Left lung (tissue), 10 donors: ENCODE data around the gene LENG9. TPM values are rescaled to one million over a fixed set of nuclear protein-coding genes. Genes with fewer than 3 reads are reported as not detected.
"Not testable (repeated sequence)": the region's sequence is repeated elsewhere in the genome, so short reads cannot be mapped to it uniquely, and the experiment has no call there.

Source experiments
- ATAC-seq: fragments of 200-7000 bp; cut with Tn5 transposase; one replicate; pipeline ENCODE4 v1.9.1; 2020; ENCODE audit warnings: moderate library complexity
- DNase-seq, 4 donors: peaks; one replicate each; pipeline ENCODE4 v3.0.0-alpha.2; 2013 to 2020
- H3K27ac ChIP-seq, 2 donors: fragments of 200-600 bp; sonication (generic) in 1 of 2; one replicate each; pipeline versions ENCODE4 v1.5.0 to v1.8.0; 2020 to 2021
- H3K27me3 ChIP-seq, 2 donors: fragments of 200-600 bp; sonication (generic) in 1 of 2; one replicate each; pipeline versions ENCODE4 v1.5.0 to v1.8.0; 2020 to 2021
- H3K36me3 ChIP-seq, 2 donors: fragments of 200-600 bp; sonication (generic) in 1 of 2; one replicate each; pipeline versions ENCODE4 v1.5.0 to v1.8.0; 2020 to 2021
- H3K4me1 ChIP-seq, 2 donors: fragments of 200-600 bp; one replicate each; pipeline ENCODE4 v1.8.0; 2021
- H3K4me3 ChIP-seq, 2 donors: fragments of 200-600 bp; sonication (generic) in 1 of 2; one replicate each; pipeline versions ENCODE4 v1.5.0 to v1.8.0; 2020 to 2021; ENCODE audit warnings: mild to moderate bottlenecking in 1 of 2
- H3K9me3 ChIP-seq, 2 donors: fragments of 200-600 bp; sonication (generic) in 1 of 2; one replicate each; pipeline versions ENCODE4 v1.5.0 to v1.8.0; 2020 to 2021
- CTCF ChIP-seq, 2 donors: fragments of 200-600 bp; sonication (generic) in 1 of 2; IDR thresholded peaks; one replicate each; pipeline versions ENCODE4 v1.5.0 to v1.8.0; 2021; ENCODE audit warnings: antibody characterized with exemption in 2 of 2
- intact Hi-C, 2 donors: fragments of 100-400 bp; cut with DNase I; formaldehyde crosslinking; loops; one replicate each; pipeline versions ENCODE4 v1.11.2 to v1.14.2; 2022
- polyA plus RNA-seq, 6 donors: library from polyadenylated mRNA; unstranded; fragments of 120-200 nt; gene quantifications; one replicate each; pipeline ENCODE4 v1.2.1, GENCODE V29; 2013; ENCODE audit not compliant: insufficient read length in 6 of 6
- total RNA-seq, 2 donors: library from RNA; stranded (reverse); fragmentation: NEBNext Ultra II Directional; extraction: Animal tissue kit (Norgen Biotek cat#: 25700); gene quantifications; one replicate each; pipeline ENCODE4 v1.2.1, GENCODE V29; 2021
- donor health status: DM: no; HTN: yes; CAD: no.
- donor health status: DM: no; HTN: no; CAD: no.

The LENG9 gene
- total and polyA plus RNA-seq, 8 donors = 3.2 to 8.8 (median 4.9) TPM

DNA sequence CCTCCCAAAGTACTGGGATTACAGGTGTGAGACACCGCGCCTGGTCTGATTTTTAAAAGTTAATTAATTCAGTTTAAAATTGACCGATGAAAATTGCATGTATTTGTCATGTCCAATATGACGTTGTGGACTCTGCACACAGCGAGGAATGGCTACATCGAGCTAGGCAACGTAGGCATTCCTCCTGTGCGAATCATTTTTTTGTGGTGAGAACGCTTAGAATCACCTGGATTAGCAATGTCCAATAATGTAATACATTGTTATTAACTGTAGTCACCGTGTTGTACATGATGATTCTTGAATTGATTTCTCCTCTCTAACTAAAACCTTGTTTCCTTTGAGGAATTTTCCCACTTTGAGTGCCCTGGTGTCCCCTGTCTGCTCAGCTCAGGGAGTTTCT is 42.5 kb upstream of the LENG9 start:
- intact Hi-C loops = no loop called here
- no peak overlapping the region for H3K4me3 ChIP-seq
- no peaks in the 10 kb centered on the region for H3K9me3 ChIP-seq
- H3K4me1 ChIP-seq = no peaks in the 10 kb centered on the region
- no peak overlapping the region for H3K27ac ChIP-seq
- H3K36me3 ChIP-seq = no peaks in the 10 kb centered on the region
- ATAC-seq (no peak), DNase-seq (no peak)
- no peak for TF ChIP-seq CTCF (IDR thresholded peaks at IDR 0.05)
- peaks cover 0 to 63% of the 10 kb centered on the region in 2 donors for H3K27me3 ChIP-seq

- H3K36me3 ChIP-seq = not testable (repeated sequence)
Observed at GRCh38 chr19:54505542-54505941, 42.0 kb upstream of the LENG9 start.

GRCh38 chr19:54502518-54503048 is 39.0 kb upstream of the LENG9 start, which contains the start of gene LAIR2:
Gene LAIR2, plus strand, starts transcription at chr19:54502831. Its CDS starts 88 bp downstream, at chr19:54502919.
- Histone ChIP-seq H3K9me3 (no peaks in the 10 kb centered on the region), H3K27ac (no peak within 1 kb of the TSS), H3K4me1 (no peaks in the 10 kb centered on the region), H3K27me3 (peaks cover 0 to 78% of the 10 kb centered on the region in 2 donors), H3K36me3 (no peaks in the 10 kb centered on the region), H3K4me3 (no peak within 1 kb of the TSS)
- no peak for DNase-seq
- no peak for TF ChIP-seq CTCF (IDR thresholded peaks at IDR 0.05)
- intact Hi-C loops = no loop called here
- no peak for ATAC-seq

More at GRCh38 chr19:54505542-54505941, 42.0 kb upstream of the LENG9 start:
- peaks cover 0 to 68% of the 10 kb centered on the region in 2 donors for H3K27me3 ChIP-seq
- H3K9me3 ChIP-seq, H3K4me1 ChIP-seq, H3K4me3 ChIP-seq, intact Hi-C loops, ATAC-seq, DNase-seq, H3K27ac ChIP-seq: not testable (repeated sequence)

DNA sequence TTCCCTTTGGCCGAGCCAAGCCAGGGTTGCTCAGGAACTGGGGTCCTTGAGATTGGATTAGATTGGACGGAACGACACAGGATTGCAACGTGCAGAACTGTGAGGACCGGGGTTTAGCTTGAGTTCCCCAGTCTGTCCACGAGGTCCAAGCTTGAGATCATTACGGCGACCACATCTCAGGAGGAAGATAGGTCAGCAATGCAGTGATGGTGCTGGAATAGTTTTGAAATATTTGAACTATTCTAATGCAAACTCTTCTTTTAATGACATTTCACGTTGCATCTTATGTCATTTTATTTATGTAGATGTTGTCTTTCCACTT is 34.8 kb upstream of the LENG9 start:
- ATAC-seq, H3K4me1 ChIP-seq, intact Hi-C loops, H3K9me3 ChIP-seq, H3K27ac ChIP-seq, H3K4me3 ChIP-seq, DNase-seq, H3K36me3 ChIP-seq: not testable (repeated sequence)
- H3K27me3 ChIP-seq = peaks cover 0 to 77% of the 10 kb centered on the region in 2 donors

GRCh38 chr19:54497747-54498450 is 34.3 kb upstream of the LENG9 start:
- H3K4me3 ChIP-seq, H3K9me3 ChIP-seq, DNase-seq, ATAC-seq, H3K4me1 ChIP-seq, H3K27ac ChIP-seq, H3K36me3 ChIP-seq, intact Hi-C loops: not testable (repeated sequence)
- peaks cover 0 to 76% of the 10 kb centered on the region in 2 donors for H3K27me3 ChIP-seq

DNA sequence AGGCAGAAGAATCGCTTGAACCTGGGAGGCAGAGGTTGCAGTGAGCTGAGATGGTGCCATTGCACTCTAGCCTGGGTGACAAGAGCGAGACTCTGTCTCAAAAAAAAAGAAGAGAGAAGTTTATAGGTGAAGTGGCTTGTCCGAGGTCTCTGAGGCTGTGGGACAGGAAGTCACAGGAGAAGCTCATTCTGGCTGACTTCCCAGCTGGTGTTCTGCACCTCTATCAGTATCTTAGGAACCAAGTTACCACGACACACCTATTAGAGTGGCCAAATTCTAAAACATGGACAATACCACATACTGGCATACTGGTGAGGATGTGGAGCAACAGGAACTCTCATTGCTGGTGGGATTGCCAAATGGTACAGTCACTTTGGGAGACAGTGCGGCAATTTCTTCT is 31.7 kb upstream of the LENG9 start:
- H3K4me3 ChIP-seq, H3K27ac ChIP-seq, intact Hi-C loops, H3K36me3 ChIP-seq, H3K4me1 ChIP-seq, DNase-seq, ATAC-seq, H3K9me3 ChIP-seq: not testable (repeated sequence)
- H3K27me3 ChIP-seq = peaks cover 0 to 84% of the 10 kb centered on the region in 2 donors

DNA sequence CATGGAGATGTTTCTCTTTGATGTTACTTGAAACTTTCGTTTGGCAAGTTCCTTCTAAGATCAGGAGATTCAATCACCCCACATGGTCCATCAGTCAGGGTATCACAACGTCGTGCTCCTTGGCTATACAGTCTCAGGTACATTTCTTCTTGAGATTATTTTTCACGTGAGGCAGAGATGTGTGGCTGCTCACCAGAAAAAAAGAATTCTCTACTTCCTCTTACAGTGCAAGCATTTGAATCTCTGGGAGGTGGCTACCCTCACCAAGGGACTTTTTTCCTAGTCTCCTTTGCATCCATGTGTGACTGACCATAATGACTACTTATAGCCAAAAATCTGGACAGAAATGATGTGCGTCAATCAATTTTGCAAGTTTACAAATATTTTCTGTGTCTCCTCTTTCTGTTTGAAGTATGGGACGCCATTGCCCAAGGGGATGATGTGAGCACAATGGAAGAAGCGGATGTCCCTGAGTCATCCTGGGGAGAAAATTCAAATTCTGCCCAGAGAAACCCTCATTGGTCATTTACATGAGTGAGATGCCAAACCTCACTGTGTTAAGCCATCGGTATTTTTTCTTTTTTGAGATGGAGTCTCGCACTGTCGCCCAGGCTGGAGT is 30.5 kb upstream of the LENG9 start:
- Histone ChIP-seq H3K27ac (no peak overlapping the region), H3K4me3 (no peak overlapping the region), H3K4me1 (no peaks in the 10 kb centered on the region), H3K9me3 (no peaks in the 10 kb centered on the region), H3K27me3 (peaks cover 0 to 85% of the 10 kb centered on the region in 2 donors), H3K36me3 (no peaks in the 10 kb centered on the region)
- intact Hi-C loops = no loop called here
- TF ChIP-seq CTCF (IDR thresholded peaks at IDR 0.05) = no peak
- no peak for ATAC-seq
- DNase-seq = no peak

DNA sequence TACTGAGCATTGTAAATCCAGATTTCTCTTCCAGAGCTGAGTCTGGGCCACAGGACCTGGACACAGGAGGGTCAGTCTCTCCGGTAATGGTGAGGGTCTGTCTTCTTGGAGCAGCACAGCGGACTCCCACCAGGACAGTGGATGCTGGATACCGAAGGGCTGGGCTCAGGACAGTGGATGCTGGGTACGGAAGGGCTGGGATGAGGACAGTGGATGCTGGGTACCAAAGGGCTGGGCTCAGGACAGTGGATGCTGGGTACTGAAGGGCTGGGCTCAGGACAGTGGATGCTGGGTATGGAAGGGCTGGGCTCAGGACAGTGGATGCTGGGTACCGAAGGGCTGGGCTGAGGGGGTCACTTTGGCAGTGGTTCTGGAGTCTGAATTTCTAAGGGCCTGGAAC is 29.5 kb upstream of the LENG9 start:
- H3K36me3 ChIP-seq, DNase-seq, H3K4me1 ChIP-seq, H3K27ac ChIP-seq, ATAC-seq, H3K9me3 ChIP-seq, H3K4me3 ChIP-seq, intact Hi-C loops: not testable (repeated sequence)
- peaks cover 0 to 89% of the 10 kb centered on the region in 2 donors for H3K27me3 ChIP-seq
